Spleen (tissue), 7 donors: ENCODE measurements around the gene CST1.
"Not testable (repeated sequence)": the region's sequence is repeated elsewhere in the genome, so short reads cannot be mapped to it uniquely, and the experiment has no call there.

Source experiments
- POLR2A ChIP-seq, 3 donors: fragments of 450-650 bp; IDR thresholded peaks; one replicate each; pipeline ENCODE4 v1.5.1; 2017; ENCODE audit warnings: antibody characterized with exemption in 3 of 3, mild to moderate bottlenecking in 1 of 3
- TF ChIP-seq, protein P1 (sequence below), 11 experiments: fragments of 200-600 bp in 7 of 11; fragments of 450-650 bp in 4 of 11; sonication (generic) in 4 of 11; IDR thresholded peaks in 8 of 11; conservative IDR thresholded peaks in 3 of 11; 1 replicate in 7 of 11; 2 replicates in 4 of 11; pipeline versions ENCODE4 v1.4.0 to v1.8.0; 2016 to 2021; ENCODE audit warnings: antibody characterized with exemption in 11 of 11, inconsistent platforms in 4 of 11, mild to moderate bottlenecking in 1 of 11
- donor health status: DM: no; HTN: no; CAD: no; lungs with moderate emphysema.
- donor health status: DM: no; HTN: no; CAD: no.
- donor health status: DM: no; HTN: no; CAD: no.

GRCh38 chr20:23748975-23749374 is 1.8 kb downstream of the CST1 start:
- TF ChIP-seq, protein P1, sequence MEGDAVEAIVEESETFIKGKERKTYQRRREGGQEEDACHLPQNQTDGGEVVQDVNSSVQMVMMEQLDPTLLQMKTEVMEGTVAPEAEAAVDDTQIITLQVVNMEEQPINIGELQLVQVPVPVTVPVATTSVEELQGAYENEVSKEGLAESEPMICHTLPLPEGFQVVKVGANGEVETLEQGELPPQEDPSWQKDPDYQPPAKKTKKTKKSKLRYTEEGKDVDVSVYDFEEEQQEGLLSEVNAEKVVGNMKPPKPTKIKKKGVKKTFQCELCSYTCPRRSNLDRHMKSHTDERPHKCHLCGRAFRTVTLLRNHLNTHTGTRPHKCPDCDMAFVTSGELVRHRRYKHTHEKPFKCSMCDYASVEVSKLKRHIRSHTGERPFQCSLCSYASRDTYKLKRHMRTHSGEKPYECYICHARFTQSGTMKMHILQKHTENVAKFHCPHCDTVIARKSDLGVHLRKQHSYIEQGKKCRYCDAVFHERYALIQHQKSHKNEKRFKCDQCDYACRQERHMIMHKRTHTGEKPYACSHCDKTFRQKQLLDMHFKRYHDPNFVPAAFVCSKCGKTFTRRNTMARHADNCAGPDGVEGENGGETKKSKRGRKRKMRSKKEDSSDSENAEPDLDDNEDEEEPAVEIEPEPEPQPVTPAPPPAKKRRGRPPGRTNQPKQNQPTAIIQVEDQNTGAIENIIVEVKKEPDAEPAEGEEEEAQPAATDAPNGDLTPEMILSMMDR (IDR thresholded peaks at IDR 0.05 in 8 of 11, conservative IDR thresholded peaks at IDR 0.05 in 3 of 11), result not testable (repeated sequence)
- TF ChIP-seq POLR2A (IDR thresholded peaks at IDR 0.05), result not testable (repeated sequence)
